GM12878 (cell line): ENCODE results near the gene C16orf74. TPM values are rescaled to one million over a fixed set of nuclear protein-coding genes. Genes with fewer than 3 reads are reported as not detected.

Experiments used
- ATAC-seq: fragments of 200-7000 bp; cut with Tn5 transposase; 3 replicates; pipeline ENCODE4 v1.9.1; 2020; ENCODE audit warnings: mild to moderate bottlenecking, moderate library complexity
- BruUV-seq: library from RNA; stranded (reverse); fragments of 400-500 nt; replicated peaks from 2 replicates; lab custom pipeline; 2021; lab: Mats Ljungman, UMichigan
- CTCF ChIA-PET: fragments of 300-600 bp; sonication (Branson Sonifier 250); formaldehyde crosslinking; extraction: SDS; loops from one replicate; lab custom pipeline; 2021; ENCODE audit warnings: inconsistent platforms; lab: Yijun Ruan, JAX
- POLR2A ChIA-PET: fragments of 350-600 bp; formaldehyde crosslinking; extraction: SDS; loops from one replicate; lab custom pipeline; 2021; ENCODE audit warnings: inconsistent platforms; lab: Charles Lee
- RAD21 ChIA-PET: fragments of 300-600 bp; sonication (Branson Sonifier 250); formaldehyde crosslinking; loops from one replicate; lab custom pipeline; 2023; ENCODE audit warnings: antibody characterized with exemption; ENCODE audit not compliant: unreplicated experiment; lab: Charles Lee
- SMC1A ChIA-PET: fragments of 300-600 bp; sonication (Branson Sonifier 250); formaldehyde crosslinking; loops from one replicate; lab custom pipeline; 2023; ENCODE audit not compliant: unreplicated experiment, uncharacterized antibody; lab: Charles Lee
- DNase-seq: peaks from one replicate; pipeline ENCODE4 v3.0.0-alpha.2; 2011; ENCODE audit warnings: low read depth, low spot score
- FAIRE-seq: peaks from 3 replicates; lab custom pipeline; 2011; peaks lifted over from hg19 to GRCh38; lab: Jason Lieb, UNC
- H2AFZ ChIP-seq: 2 replicates; pipeline ENCODE4 v1.6.0; 2011; ENCODE audit warnings: low read depth, low read length, control low read depth; ENCODE audit not compliant: control insufficient read depth
- H3K27ac ChIP-seq: 2 replicates; pipeline ENCODE4 v1.5.1; 2011; ENCODE audit warnings: control low read depth; ENCODE audit not compliant: control insufficient read depth, insufficient read depth
- H3K27me3 ChIP-seq, 2 experiments: replicated peaks in 1 of 2; 2 replicates each; pipeline versions ENCODE4 v1.6.0 to v1.6.1; 2011; ENCODE audit warnings: low read length in 1 of 2; ENCODE audit not compliant: control insufficient read depth in 2 of 2, insufficient read depth in 2 of 2
- H3K36me3 ChIP-seq, 2 experiments: 2 replicates each; pipeline ENCODE4 v1.5.1; 2011; ENCODE audit warnings: low read length in 1 of 2; ENCODE audit not compliant: control insufficient read depth in 2 of 2, insufficient read depth in 2 of 2
- H3K4me1 ChIP-seq: 2 replicates; pipeline ENCODE4 v1.6.1; 2011; ENCODE audit warnings: mild to moderate bottlenecking, low read length, moderate library complexity, mixed read lengths; ENCODE audit not compliant: control insufficient read depth, insufficient read depth
- H3K4me2 ChIP-seq: 2 replicates; pipeline ENCODE4 v1.6.0; 2011; ENCODE audit warnings: control low read depth; ENCODE audit not compliant: control insufficient read depth, insufficient read depth
- H3K4me3 ChIP-seq: fragments of 200-600 bp; sonication (generic); 2 replicates; pipeline ENCODE4 v1.5.1; 2016
- H3K79me2 ChIP-seq: 2 replicates; pipeline ENCODE4 v1.6.0; 2011; ENCODE audit warnings: low read length; ENCODE audit not compliant: control insufficient read depth, insufficient read depth
- H3K9ac ChIP-seq: 2 replicates; pipeline ENCODE4 v1.8.0; 2011; ENCODE audit warnings: low read length, control low read depth, mixed read lengths; ENCODE audit not compliant: control insufficient read depth, insufficient read depth
- H3K9me3 ChIP-seq: replicated peaks from 3 replicates; pipeline ENCODE4 v1.5.1; 2011; ENCODE audit warnings: mild to moderate bottlenecking, low read length; ENCODE audit not compliant: control insufficient read depth, insufficient read depth
- H4K20me1 ChIP-seq: 2 replicates; pipeline ENCODE4 v1.6.0; 2011; ENCODE audit not compliant: control insufficient read depth, insufficient read depth
- BCL11A ChIP-seq: IDR thresholded peaks from 2 replicates; pipeline ENCODE4 v1.6.1; 2011; ENCODE audit warnings: low read depth, low read length
- ELK1 ChIP-seq: IDR thresholded peaks from 2 replicates; pipeline ENCODE4 v1.6.1; 2012; ENCODE audit warnings: low read depth, low read length, improper control_type of control experiment
- MTA3 ChIP-seq: IDR thresholded peaks from 2 replicates; pipeline ENCODE4 v1.6.1; 2012; ENCODE audit warnings: low read length, inconsistent platforms, borderline replicate concordance
- SIN3A ChIP-seq: IDR thresholded peaks from 2 replicates; pipeline ENCODE4 v1.6.1; 2012; ENCODE audit warnings: low read depth, low read length, improper control_type of control experiment
- SMAD5 ChIP-seq: IDR thresholded peaks from 2 replicates; pipeline ENCODE4 v1.6.1; 2016; ENCODE audit warnings: antibody characterized with exemption, low read depth
- SP1 ChIP-seq: IDR thresholded peaks from one replicate; pipeline ENCODE4 v1.6.1; 2011; ENCODE audit warnings: low read depth, low read length
- TAF1 ChIP-seq: IDR thresholded peaks from 2 replicates; pipeline ENCODE4 v1.6.1; 2011; ENCODE audit warnings: mild to moderate bottlenecking, low read depth, low read length, borderline replicate concordance
- USF2 ChIP-seq: IDR thresholded peaks from 2 replicates; pipeline ENCODE4 v1.6.1; 2011; ENCODE audit warnings: low read depth, low read length, improper control_type of control experiment, borderline replicate concordance
- WRNIP1 ChIP-seq: IDR thresholded peaks from 2 replicates; pipeline ENCODE4 v1.6.1; 2011; ENCODE audit warnings: low read depth, low read length, improper control_type of control experiment, borderline replicate concordance
- ZNF217 ChIP-seq: fragments of 450-650 bp; IDR thresholded peaks from 2 replicates; pipeline ENCODE4 v1.6.1; 2017; ENCODE audit warnings: antibody characterized with exemption, mild to moderate bottlenecking
- WGBS: methylation state at CpG from one replicate; pipeline ENCODE4 v1.1.6; 2016; ENCODE audit warnings: low lambda C conversion rate; ENCODE audit not compliant: insufficient replicate concordance, insufficient coverage; ENCODE audit errors: missing lambda C conversion rate; 5-methylcytosine and 5-hydroxymethylcytosine counted together
- in situ Hi-C: fragments of 300-500 bp; cut with MboI; formaldehyde crosslinking; loops from 9 replicates; pipeline ENCODE4 v1.14.3; 2018; ENCODE audit warnings: mixed read lengths
- intact Hi-C: fragments of 100-400 bp; cut with micrococcal nuclease; formaldehyde crosslinking; loops from one replicate; pipeline ENCODE4 v1.14.2; 2022; ENCODE audit not compliant: unreplicated experiment
- polyA plus RNA-seq, 11 experiments: library from polyadenylated mRNA; depleted of rRNA in 4 of 11; unstranded in 6 of 11; stranded (reverse) in 5 of 11; fragments of >200 nt; fragmentation: Nextera tagmentation in 4 of 11; fragmentation: Illumina TruSeq in 1 of 11; extraction: Ambion mirVana in 4 of 11; extraction: Trizol in 1 of 11; gene quantifications; 1 replicate in 1 of 11; 2 replicates in 10 of 11; pipeline versions ENCODE4 v1.2.1 to v1.2.3, GENCODE V29; 2011 to 2016; ENCODE audit warnings: inconsistent platforms in 2 of 11, missing spikeins in 2 of 11, low read depth in 1 of 11
- total RNA-seq, 4 experiments: library from RNA; depleted of rRNA in 3 of 4; stranded (reverse); fragments of >200 nt in 3 of 4; fragmentation: Illumina TruSeq in 1 of 4; extraction: Trizol in 1 of 4; gene quantifications; 2 replicates each; pipeline versions ENCODE4 v1.2.1 to v1.2.3, GENCODE V29; 2013 to 2021

C16orf74 gene
- total and polyA plus RNA-seq, 10 of the 15 experiments (the other 5 are each of a cell fraction or from before 2014, with no cell fraction given) = 0.23 to 20.1 (median 6.8) TPM

- peaks cover 21% of the 10 kb centered on the region for H3K4me1 ChIP-seq
- DNase-seq = no peak
- peaks cover 2% of the 10 kb centered on the region; the same call in 1 of the 2 replicates for H4K20me1 ChIP-seq
- intact Hi-C loops = loop anchor here (5.0 kb wide), 1 partner anchor 39 kb away; no protein-coding TSS in a partner anchor
- TF ChIP-seq TAF1 (no peak), USF2 (no peak), SMAD5 (no peak), SIN3A (no peak), WRNIP1 (no peak), SP1 (no peak), ELK1 (no peak), MTA3 (no peak), BCL11A (no peak), ZNF217 (no peak)
- TF ChIP-seq, all 136 proteins: peak for 0
- SMC1A ChIA-PET = interaction anchor here (1.0 kb wide), 1 partner anchor 15 kb away, joined by 3 read pairs; no protein-coding TSS in a partner anchor
- WGBS = 83% methylated on average over 8 of the region's 8 CpGs
- ATAC-seq = no peak
- POLR2A ChIA-PET = no interaction called here
- RAD21 ChIA-PET = interaction anchor here (1.9 kb wide), 1 partner anchor 8 kb away, joined by 6 read pairs; no protein-coding TSS in a partner anchor
- H3K4me2 ChIP-seq = no peak overlapping the region
- H2AFZ ChIP-seq = no peak overlapping the region
- no peaks in the 10 kb centered on the region for H3K9me3 ChIP-seq
- TSS peak; percentile 48 for BruUV-seq
- no peak overlapping the region for H3K4me3 ChIP-seq
- CTCF ChIA-PET = interaction anchor here (0.6 to 1.4 kb wide), 3 partner anchors 40 to 339 kb away, joined by 3 to 4 read pairs (median 3); no protein-coding TSS in a partner anchor
- in situ Hi-C loops = no loop called here
- no peak overlapping the region for H3K9ac ChIP-seq
- H3K79me2 ChIP-seq = no peaks in the 10 kb centered on the region; the same call in none of the 2 replicates
- no peak for FAIRE-seq
- H3K36me3 ChIP-seq = peaks cover 31 to 40% of the 10 kb centered on the region in 2 experiments
- no peaks in the 10 kb centered on the region for H3K27me3 ChIP-seq
- no peak overlapping the region for H3K27ac ChIP-seq
Observed at GRCh38 chr16:85678016-85678415, 72.9 kb downstream of the C16orf74 start.
